IPS-18c (cell line): ENCODE results near the gene ITGBL1.
A peak's percentile ranks its signal among the peaks of the same experiment; 100 is the strongest.

Experiments
- H3K4me3 ChIP-seq: 2 replicates; pipeline ENCODE4 v1.7.0; 2013; ENCODE audit warnings: low read depth, mild to moderate bottlenecking, low read length, moderate library complexity; ENCODE audit not compliant: insufficient read depth
- H3K9me3 ChIP-seq: one replicate; pipeline ENCODE4 v1.6.1; 2013; ENCODE audit warnings: mild to moderate bottlenecking, low read length, moderate library complexity; ENCODE audit not compliant: control insufficient read depth, insufficient read depth

The ITGBL1 gene

GRCh38 chr13:101452519-101453485, at the start of gene ITGBL1:
ITGBL1 (plus strand) TSS chr13:101452675; CDS start chr13:101452834, 159 bp downstream.
- Histone ChIP-seq H3K9me3 (no peaks in the 10 kb centered on the region), H3K4me3 (no peak within 1 kb of the TSS)

GRCh38 chr13:101406791-101407190, 45.7 kb upstream of the ITGBL1 start:
- Histone ChIP-seq H3K4me3 (no peak overlapping the region), H3K9me3 (no peaks in the 10 kb centered on the region)

- no peak overlapping the region for H3K4me3 ChIP-seq
- H3K9me3 ChIP-seq: no peaks in the 10 kb centered on the region
Observed at GRCh38 chr13:101408154-101408553, 44.3 kb upstream of the ITGBL1 start.

- no peaks in the 10 kb centered on the region for H3K9me3 ChIP-seq
- H3K4me3 ChIP-seq: no peak overlapping the region
Observed at GRCh38 chr13:101408992-101409656, 43.4 kb upstream of the ITGBL1 start.

- Histone ChIP-seq H3K4me3 (no peak overlapping the region), H3K9me3 (no peaks in the 10 kb centered on the region)
Observed at GRCh38 chr13:101412076-101412475, 40.4 kb upstream of the ITGBL1 start.

DNA sequence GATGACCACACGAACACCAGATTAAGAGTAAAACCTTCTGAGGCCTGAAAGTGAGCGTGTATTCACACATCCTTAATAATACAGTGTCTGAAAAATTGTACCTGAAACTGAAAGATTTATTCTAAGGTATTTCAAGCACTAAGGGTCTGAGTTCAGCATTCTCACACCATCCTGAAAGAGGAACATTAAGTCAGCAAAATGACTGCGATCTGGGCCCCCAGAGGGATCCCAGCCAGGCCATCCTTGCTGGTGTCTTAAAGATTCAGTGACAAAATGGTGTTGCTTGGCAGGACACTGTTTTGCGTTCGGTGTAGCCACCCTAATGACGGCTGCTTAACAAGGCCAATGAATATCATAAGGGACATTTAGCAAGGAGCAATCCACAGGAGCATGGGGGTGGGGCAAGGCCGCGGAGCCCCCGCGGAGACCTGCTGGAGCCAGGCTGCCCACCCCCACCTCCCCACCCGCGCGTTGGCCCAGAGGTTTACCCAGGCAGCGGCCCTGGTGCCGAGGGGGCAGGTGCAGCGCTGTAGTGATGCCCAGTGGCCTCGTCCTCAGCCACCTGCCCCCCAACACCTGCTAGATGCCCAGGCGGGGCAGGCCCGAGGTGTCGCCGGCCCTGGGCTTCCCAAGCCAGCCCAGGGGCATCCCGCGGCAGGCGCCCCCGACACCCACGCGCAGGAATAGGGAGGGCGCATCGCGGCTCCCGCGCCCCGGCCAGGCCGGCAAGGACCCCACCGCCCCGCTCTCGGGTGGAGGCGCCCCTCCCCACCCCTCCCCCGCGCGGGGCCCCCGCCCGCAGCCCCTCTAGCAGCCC, 36.9 kb upstream of the ITGBL1 start:
- Histone ChIP-seq H3K4me3 (no peak overlapping the region; the same call in 1 of the 2 replicates), H3K9me3 (no peaks in the 10 kb centered on the region)

GRCh38 chr13:101416181-101417042, 36.1 kb upstream of the ITGBL1 start, which contains the start of gene NALCN:
NALCN (minus strand) TSS chr13:101416508; CDS start chr13:101399126, 17,382 bp downstream.
- Histone ChIP-seq H3K9me3 (no peaks in the 10 kb centered on the region), H3K4me3 (peak within 1 kb of the TSS; percentile 64)

GRCh38 chr13:101417043-101417406, 35.5 kb upstream of the ITGBL1 start:
- Histone ChIP-seq H3K9me3 (no peaks in the 10 kb centered on the region), H3K4me3 (peak overlapping the region; percentile 64; the same call in 1 of the 2 replicates)

GRCh38 chr13:101417501-101417900, 35.0 kb upstream of the ITGBL1 start:
- Histone ChIP-seq H3K9me3 (no peaks in the 10 kb centered on the region), H3K4me3 (no peak overlapping the region)

DNA sequence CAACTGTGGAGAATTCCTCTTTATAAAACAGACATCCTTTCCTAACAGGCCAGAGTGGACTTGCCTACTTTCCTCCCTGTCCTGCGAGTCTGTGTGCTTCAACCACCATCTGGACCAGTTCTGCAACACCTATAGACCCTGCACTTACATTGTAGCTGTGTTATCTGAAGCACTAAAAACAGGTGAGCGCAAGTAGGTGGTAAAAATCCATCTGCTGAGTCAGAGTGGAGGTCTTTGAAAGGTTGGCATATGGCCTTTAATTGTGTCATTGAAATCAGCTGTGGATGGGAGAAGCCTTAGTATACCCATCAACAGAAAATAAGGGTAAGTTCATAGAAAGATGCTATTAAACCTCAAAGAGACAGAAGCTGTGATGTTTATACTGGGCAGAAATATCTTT, 28.6 kb upstream of the ITGBL1 start:
- Histone ChIP-seq H3K9me3 (no peaks in the 10 kb centered on the region), H3K4me3 (no peak overlapping the region)

GRCh38 chr13:101424381-101425155, 27.9 kb upstream of the ITGBL1 start:
- H3K4me3 ChIP-seq: no peak overlapping the region

GRCh38 chr13:101425156-101425471, 27.4 kb upstream of the ITGBL1 start:
- Histone ChIP-seq H3K4me3 (no peak overlapping the region), H3K9me3 (no peaks in the 10 kb centered on the region)

More at GRCh38 chr13:101424381-101425155, 27.9 kb upstream of the ITGBL1 start:
- H3K9me3 ChIP-seq: no peaks in the 10 kb centered on the region

- Histone ChIP-seq H3K9me3 (no peaks in the 10 kb centered on the region), H3K4me3 (no peak overlapping the region)
Observed at GRCh38 chr13:101425623-101426022, 26.9 kb upstream of the ITGBL1 start.

GRCh38 chr13:101429733-101430132, 22.7 kb upstream of the ITGBL1 start:
- H3K9me3 ChIP-seq: no peaks in the 10 kb centered on the region
- H3K4me3 ChIP-seq: no peak overlapping the region

DNA sequence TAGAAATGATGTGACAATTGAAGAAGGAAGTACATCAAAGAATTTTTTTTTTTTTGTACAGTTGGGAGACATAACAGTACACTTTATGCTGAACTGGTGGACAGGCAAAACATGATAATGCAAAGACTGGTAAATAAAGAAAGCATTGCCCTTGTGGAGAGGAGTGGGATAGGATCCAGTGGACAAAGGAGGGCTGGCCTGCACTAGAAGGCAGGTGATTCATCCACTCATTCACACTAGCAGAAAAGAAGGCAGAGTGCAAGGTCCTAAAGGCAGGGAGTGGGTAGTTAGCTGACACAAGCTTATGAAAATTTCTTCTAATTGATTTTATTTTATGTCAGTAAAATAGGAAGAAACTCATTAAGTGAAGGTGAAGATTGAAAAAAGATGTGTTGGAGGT, 18.6 kb upstream of the ITGBL1 start:
- H3K4me3 ChIP-seq: no peak overlapping the region
- no peaks in the 10 kb centered on the region for H3K9me3 ChIP-seq

- no peaks in the 10 kb centered on the region for H3K9me3 ChIP-seq
- H3K4me3 ChIP-seq: no peak overlapping the region
Observed at GRCh38 chr13:101434486-101434885, 18.0 kb upstream of the ITGBL1 start.
